ENCODE measurements around the gene MRC1.

DNA sequence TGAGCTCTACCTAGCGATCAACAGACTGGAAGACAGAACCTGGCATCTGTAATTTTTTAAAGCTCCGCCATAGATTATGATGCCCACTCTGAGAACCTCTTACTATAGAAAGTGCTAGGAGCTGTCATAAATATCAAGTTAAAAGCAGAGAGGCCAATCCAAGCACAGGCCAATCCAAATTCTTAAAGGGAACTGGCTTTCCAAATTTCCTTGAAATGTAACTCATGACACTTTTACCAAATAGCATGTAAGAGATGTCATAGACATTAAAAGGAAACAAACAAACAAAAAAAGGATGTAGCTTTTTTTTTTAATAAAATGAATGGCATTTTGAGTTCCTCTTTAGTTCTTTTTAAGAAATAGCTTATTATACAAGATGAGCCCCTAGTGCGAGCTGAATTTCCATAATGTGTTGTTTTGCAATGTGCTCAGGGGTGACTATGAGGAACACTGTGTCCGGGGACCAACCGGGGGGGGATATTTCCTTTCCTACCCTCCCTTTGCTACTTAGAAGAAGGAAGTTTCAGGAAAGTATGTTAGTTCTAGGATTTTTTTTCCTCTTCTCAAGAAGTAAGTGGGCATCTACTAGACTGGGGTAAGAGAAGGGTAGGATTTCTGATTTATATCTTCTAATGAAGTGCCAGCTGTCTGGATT, 23.7 kb upstream of the MRC1 start:
- TF ChIP-seq, protein P1, sequence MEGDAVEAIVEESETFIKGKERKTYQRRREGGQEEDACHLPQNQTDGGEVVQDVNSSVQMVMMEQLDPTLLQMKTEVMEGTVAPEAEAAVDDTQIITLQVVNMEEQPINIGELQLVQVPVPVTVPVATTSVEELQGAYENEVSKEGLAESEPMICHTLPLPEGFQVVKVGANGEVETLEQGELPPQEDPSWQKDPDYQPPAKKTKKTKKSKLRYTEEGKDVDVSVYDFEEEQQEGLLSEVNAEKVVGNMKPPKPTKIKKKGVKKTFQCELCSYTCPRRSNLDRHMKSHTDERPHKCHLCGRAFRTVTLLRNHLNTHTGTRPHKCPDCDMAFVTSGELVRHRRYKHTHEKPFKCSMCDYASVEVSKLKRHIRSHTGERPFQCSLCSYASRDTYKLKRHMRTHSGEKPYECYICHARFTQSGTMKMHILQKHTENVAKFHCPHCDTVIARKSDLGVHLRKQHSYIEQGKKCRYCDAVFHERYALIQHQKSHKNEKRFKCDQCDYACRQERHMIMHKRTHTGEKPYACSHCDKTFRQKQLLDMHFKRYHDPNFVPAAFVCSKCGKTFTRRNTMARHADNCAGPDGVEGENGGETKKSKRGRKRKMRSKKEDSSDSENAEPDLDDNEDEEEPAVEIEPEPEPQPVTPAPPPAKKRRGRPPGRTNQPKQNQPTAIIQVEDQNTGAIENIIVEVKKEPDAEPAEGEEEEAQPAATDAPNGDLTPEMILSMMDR (conservative IDR thresholded peaks at IDR 0.05; ENCODE audit: low read depth in 2 of 2): no peak
- TF ChIP-seq EZH2phosphoT487 (IDR thresholded peaks at IDR 0.05; ENCODE audit: unreplicated experiment) (no peak), EZH2 (IDR thresholded peaks at IDR 0.05; ENCODE audit: low read depth, unreplicated experiment) (no peak), POLR2AphosphoS5 (IDR thresholded peaks at IDR 0.05; ENCODE audit: low read depth) (no peak), JUNB (IDR thresholded peaks at IDR 0.05; ENCODE audit: unreplicated experiment) (no peak), ZNF114 (CRISPR knock-in tag; IDR thresholded peaks at IDR 0.05) (no peak), CREB1 (CRISPR knock-in tag; IDR thresholded peaks at IDR 0.05; ENCODE audit: low read depth) (no peak)

All from GM23338 (cell line).